ENCODE measurements around the gene LRRC49. TPM values are rescaled to one million over a fixed set of nuclear protein-coding genes. Genes with fewer than 3 reads are reported as not detected.

The LRRC49 gene
- total RNA-seq, 2 experiments from 2014 or later = not detected

GRCh38 chr15:71048913-71049675 is 156.5 kb downstream of the LRRC49 start:
- intact Hi-C loops (cut with micrococcal nuclease; ENCODE audit: unreplicated experiment) = no loop called here
- no peak for TF ChIP-seq CTCF (conservative IDR thresholded peaks at IDR 0.05; ENCODE audit: low read length)
- TF ChIP-seq EZH2phosphoT487 (IDR thresholded peaks at IDR 0.05; ENCODE audit: borderline replicate concordance, low read depth, low read length) = no peak
- BruUV-seq (replicated peaks) = no TSS peak
- H3K9me2 ChIP-seq (ENCODE audit: insufficient read depth, low read length) = no peaks in the 10 kb centered on the region
- ChIA-PET CTCF (ENCODE audit: unreplicated experiment) (no interaction called here), POLR2A (no interaction called here)
- no peaks in the 10 kb centered on the region for H3K36me3 ChIP-seq (ENCODE audit: insufficient read depth, low read length)
- no peak for DNase-seq (ENCODE audit: low spot score)
- H4K20me1 ChIP-seq (ENCODE audit: insufficient read depth, low read length) = no peaks in the 10 kb centered on the region
- H3K79me2 ChIP-seq (ENCODE audit: insufficient read depth, low read depth, low read length) = no peaks in the 10 kb centered on the region
- no peaks in the 10 kb centered on the region for H3K4me1 ChIP-seq (ENCODE audit: insufficient read depth, low read length, poor library complexity, severe bottlenecking)
- no peak overlapping the region for H3K4me3 ChIP-seq (ENCODE audit: low read depth, low read length, poor library complexity, severe bottlenecking)
- no peak overlapping the region for H2AFZ ChIP-seq (ENCODE audit: low read length)
- H3K4me2 ChIP-seq (ENCODE audit: low read length) = no peak overlapping the region
- no peaks in the 10 kb centered on the region for H3K9me3 ChIP-seq (ENCODE audit: low read length)
- H3K27ac ChIP-seq (ENCODE audit: low read depth, low read length, poor library complexity, severe bottlenecking) = no peak overlapping the region

DNA sequence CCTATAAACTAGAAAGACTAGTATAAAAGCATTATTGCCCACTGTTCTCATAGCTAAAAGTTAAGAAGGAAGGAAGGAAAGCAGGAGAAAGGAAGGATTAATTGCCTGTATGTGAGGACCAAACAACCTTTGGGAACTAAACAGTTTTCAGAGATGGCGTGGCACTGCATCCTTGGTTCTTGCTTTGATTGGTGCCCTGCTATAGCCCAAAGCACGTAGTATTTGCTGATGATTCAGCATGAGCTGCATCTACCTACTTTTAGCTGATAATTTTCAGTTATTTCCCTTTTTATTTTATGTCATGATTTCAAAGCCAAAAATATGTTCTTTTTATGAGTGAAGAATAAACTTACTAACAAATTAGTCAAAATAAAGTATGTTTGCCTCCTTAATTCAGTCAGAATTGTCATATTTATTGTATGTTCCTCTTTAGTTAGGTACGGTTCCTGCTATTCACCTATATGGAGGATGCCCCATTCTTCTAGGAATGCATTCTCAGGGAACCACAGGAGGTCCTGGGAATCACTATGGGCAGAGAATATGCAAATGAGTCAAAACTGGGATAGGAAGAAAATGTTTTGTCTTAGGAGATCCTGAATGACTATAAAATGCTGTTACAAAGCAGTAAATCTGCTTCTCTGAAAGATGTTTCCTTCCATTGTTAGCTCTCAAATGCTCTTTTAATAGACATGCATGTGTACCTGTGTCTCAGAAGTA is 157.2 kb downstream of the LRRC49 start:
- BruUV-seq (replicated peaks) = no TSS peak
- intact Hi-C loops (cut with micrococcal nuclease; ENCODE audit: unreplicated experiment) = no loop called here

More for the DNA sequence above, 157.2 kb downstream of the LRRC49 start:
- DNase-seq (ENCODE audit: low spot score) = no peak
- H3K4me1 ChIP-seq (ENCODE audit: insufficient read depth, low read length, poor library complexity, severe bottlenecking) = no peaks in the 10 kb centered on the region
- no peaks in the 10 kb centered on the region for H3K9me2 ChIP-seq (ENCODE audit: insufficient read depth, low read length)
- CTCF ChIA-PET (ENCODE audit: unreplicated experiment) = no interaction called here
- no peak overlapping the region for H3K4me2 ChIP-seq (ENCODE audit: low read length)
- POLR2A ChIA-PET = no interaction called here
- no peak overlapping the region for H3K27ac ChIP-seq (ENCODE audit: low read depth, low read length, poor library complexity, severe bottlenecking)
- TF ChIP-seq EZH2phosphoT487 (IDR thresholded peaks at IDR 0.05; ENCODE audit: borderline replicate concordance, low read depth, low read length) (no peak), CTCF (conservative IDR thresholded peaks at IDR 0.05; ENCODE audit: low read length) (no peak)
- H2AFZ ChIP-seq (ENCODE audit: low read length) = no peak overlapping the region
- H3K4me3 ChIP-seq (ENCODE audit: low read depth, low read length, poor library complexity, severe bottlenecking) = no peak overlapping the region
- no peaks in the 10 kb centered on the region for H4K20me1 ChIP-seq (ENCODE audit: insufficient read depth, low read length)
- no peaks in the 10 kb centered on the region for H3K9me3 ChIP-seq (ENCODE audit: low read length)
- no peaks in the 10 kb centered on the region for H3K79me2 ChIP-seq (ENCODE audit: insufficient read depth, low read depth, low read length)
- H3K36me3 ChIP-seq (ENCODE audit: insufficient read depth, low read length) = no peaks in the 10 kb centered on the region
